SK-N-SH treated with all-trans-retinoic acid at 6 μM for 48 hours (cell line): Measurements from ENCODE around the gene PDZK1IP1.

Experiments used
- ATAC-seq: fragments of 200-7000 bp; cut with Tn5 transposase; 3 replicates; pipeline ENCODE4 v1.9.1; 2020; ENCODE audit warnings: mild to moderate bottlenecking, moderate library complexity
- CREB5 ChIP-seq: fragments of 250-450 bp; sonication (Bioruptor Pico); IDR thresholded peaks from 2 replicates; pipeline ENCODE4 v1.5.1; 2020; ENCODE audit warnings: low read depth, mild to moderate bottlenecking, moderate library complexity
- CSDC2 ChIP-seq: fragments of 250-450 bp; sonication (Bioruptor Pico); IDR thresholded peaks from 2 replicates; pipeline ENCODE4 v1.5.0; 2020; ENCODE audit warnings: mild to moderate bottlenecking, moderate library complexity
- GLIS3 ChIP-seq: fragments of 250-450 bp; sonication (Bioruptor Pico); IDR thresholded peaks from 2 replicates; pipeline ENCODE4 v1.5.0; 2020; ENCODE audit warnings: mild to moderate bottlenecking, moderate library complexity
- OSR1 ChIP-seq: fragments of 250-450 bp; sonication (Bioruptor Pico); IDR thresholded peaks from 2 replicates; pipeline ENCODE4 v1.8.0; 2022; ENCODE audit warnings: moderate library complexity, mild to moderate bottlenecking, inconsistent platforms
- RARB ChIP-seq: fragments of 250-450 bp; sonication (Bioruptor Pico); IDR thresholded peaks from 2 replicates; pipeline ENCODE4 v1.8.0; 2021; ENCODE audit warnings: mild to moderate bottlenecking, moderate library complexity
- SNAI2 ChIP-seq: fragments of 250-450 bp; sonication (Bioruptor Pico); IDR thresholded peaks from 2 replicates; pipeline ENCODE4 v1.5.0; 2020; ENCODE audit warnings: mild to moderate bottlenecking, moderate library complexity
- TCF4 ChIP-seq: fragments of 250-450 bp; sonication (Bioruptor Pico); IDR thresholded peaks from 2 replicates; pipeline ENCODE4 v1.8.0; 2021; ENCODE audit warnings: mild to moderate bottlenecking, moderate library complexity, borderline replicate concordance
- ZC3H10 ChIP-seq: fragments of 250-450 bp; sonication (Bioruptor Pico); IDR thresholded peaks from 2 replicates; pipeline ENCODE4 v1.5.1; 2021; ENCODE audit warnings: mild to moderate bottlenecking, moderate library complexity
- ZNF565 ChIP-seq: fragments of 450-650 bp; formaldehyde crosslinking; conservative IDR thresholded peaks from 2 replicates; pipeline ENCODE4 v1.5.0; 2020; ENCODE audit warnings: low read depth, mild to moderate bottlenecking, moderate library complexity
- ZNF70 ChIP-seq: fragments of 450-650 bp; formaldehyde crosslinking; IDR thresholded peaks from 2 replicates; pipeline ENCODE4 v1.5.0; 2020; ENCODE audit warnings: mild to moderate bottlenecking, moderate library complexity
- TF ChIP-seq, protein P1 (sequence below): fragments of 250-450 bp; sonication (Bioruptor Pico); IDR thresholded peaks from 2 replicates; pipeline ENCODE4 v1.8.0; 2021; ENCODE audit warnings: low read depth, mild to moderate bottlenecking, moderate library complexity, borderline replicate concordance
- TF ChIP-seq, protein P2 (sequence below): fragments of 250-450 bp; sonication (Bioruptor Pico); IDR thresholded peaks from 2 replicates; pipeline ENCODE4 v1.5.0; 2020; ENCODE audit warnings: mild to moderate bottlenecking, moderate library complexity

PDZK1IP1 gene

GRCh38 chr1:47137925-47138615 is 51.8 kb downstream of the PDZK1IP1 start:
- no peak for ATAC-seq
- TF ChIP-seq GLIS3 (no peak), OSR1 (no peak), ZNF70 (CRISPR knock-in tag) (no peak), SNAI2 (CRISPR knock-in tag) (no peak), CREB5 (CRISPR knock-in tag) (no peak), TCF4 (CRISPR knock-in tag) (no peak)
- TF ChIP-seq, protein P1, sequence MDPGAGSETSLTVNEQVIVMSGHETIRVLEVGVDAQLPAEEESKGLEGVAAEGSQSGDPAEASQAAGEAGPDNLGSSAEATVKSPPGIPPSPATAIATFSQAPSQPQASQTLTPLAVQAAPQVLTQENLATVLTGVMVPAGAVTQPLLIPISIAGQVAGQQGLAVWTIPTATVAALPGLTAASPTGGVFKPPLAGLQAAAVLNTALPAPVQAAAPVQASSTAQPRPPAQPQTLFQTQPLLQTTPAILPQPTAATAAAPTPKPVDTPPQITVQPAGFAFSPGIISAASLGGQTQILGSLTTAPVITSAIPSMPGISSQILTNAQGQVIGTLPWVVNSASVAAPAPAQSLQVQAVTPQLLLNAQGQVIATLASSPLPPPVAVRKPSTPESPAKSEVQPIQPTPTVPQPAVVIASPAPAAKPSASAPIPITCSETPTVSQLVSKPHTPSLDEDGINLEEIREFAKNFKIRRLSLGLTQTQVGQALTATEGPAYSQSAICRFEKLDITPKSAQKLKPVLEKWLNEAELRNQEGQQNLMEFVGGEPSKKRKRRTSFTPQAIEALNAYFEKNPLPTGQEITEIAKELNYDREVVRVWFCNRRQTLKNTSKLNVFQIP (CRISPR knock-in tag), result no peak
- TF ChIP-seq, protein P2, sequence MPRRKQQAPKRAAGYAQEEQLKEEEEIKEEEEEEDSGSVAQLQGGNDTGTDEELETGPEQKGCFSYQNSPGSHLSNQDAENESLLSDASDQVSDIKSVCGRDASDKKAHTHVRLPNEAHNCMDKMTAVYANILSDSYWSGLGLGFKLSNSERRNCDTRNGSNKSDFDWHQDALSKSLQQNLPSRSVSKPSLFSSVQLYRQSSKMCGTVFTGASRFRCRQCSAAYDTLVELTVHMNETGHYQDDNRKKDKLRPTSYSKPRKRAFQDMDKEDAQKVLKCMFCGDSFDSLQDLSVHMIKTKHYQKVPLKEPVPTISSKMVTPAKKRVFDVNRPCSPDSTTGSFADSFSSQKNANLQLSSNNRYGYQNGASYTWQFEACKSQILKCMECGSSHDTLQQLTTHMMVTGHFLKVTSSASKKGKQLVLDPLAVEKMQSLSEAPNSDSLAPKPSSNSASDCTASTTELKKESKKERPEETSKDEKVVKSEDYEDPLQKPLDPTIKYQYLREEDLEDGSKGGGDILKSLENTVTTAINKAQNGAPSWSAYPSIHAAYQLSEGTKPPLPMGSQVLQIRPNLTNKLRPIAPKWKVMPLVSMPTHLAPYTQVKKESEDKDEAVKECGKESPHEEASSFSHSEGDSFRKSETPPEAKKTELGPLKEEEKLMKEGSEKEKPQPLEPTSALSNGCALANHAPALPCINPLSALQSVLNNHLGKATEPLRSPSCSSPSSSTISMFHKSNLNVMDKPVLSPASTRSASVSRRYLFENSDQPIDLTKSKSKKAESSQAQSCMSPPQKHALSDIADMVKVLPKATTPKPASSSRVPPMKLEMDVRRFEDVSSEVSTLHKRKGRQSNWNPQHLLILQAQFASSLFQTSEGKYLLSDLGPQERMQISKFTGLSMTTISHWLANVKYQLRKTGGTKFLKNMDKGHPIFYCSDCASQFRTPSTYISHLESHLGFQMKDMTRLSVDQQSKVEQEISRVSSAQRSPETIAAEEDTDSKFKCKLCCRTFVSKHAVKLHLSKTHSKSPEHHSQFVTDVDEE (CRISPR knock-in tag), result no peak

- no peak for ATAC-seq
- TF ChIP-seq, protein P2 (CRISPR knock-in tag), result no peak
- TF ChIP-seq ZNF70 (CRISPR knock-in tag) (no peak), RARB (CRISPR knock-in tag) (no peak), CSDC2 (CRISPR knock-in tag) (no peak), ZC3H10 (CRISPR knock-in tag) (no peak), CREB5 (CRISPR knock-in tag) (no peak), ZNF565 (CRISPR knock-in tag) (no peak), TCF4 (CRISPR knock-in tag) (no peak)
Measured at GRCh38 chr1:47137198-47137597, 52.6 kb downstream of the PDZK1IP1 start, which contains the start of gene CYP4A22. CYP4A22 (plus strand) TSS chr1:47137441; CDS start chr1:47137486, 45 bp downstream.
